B cell (primary cell): ENCODE measurements around the gene PJA1. TPM values are rescaled to one million over a fixed set of nuclear protein-coding genes. Genes with fewer than 3 reads are reported as not detected.

Experiments
- ATAC-seq: fragments of 200-7000 bp; cut with Tn5 transposase; one replicate; pipeline ENCODE4 v1.10.0; 2021; ENCODE audit warnings: low read depth, mild to moderate bottlenecking, moderate number of reproducible peaks, moderate library complexity
- CTCF ChIA-PET: fragments of 350-600 bp; sonication (Branson Sonifier 250); formaldehyde crosslinking; loops from one replicate; lab custom pipeline; 2021; ENCODE audit warnings: antibody characterized with exemption, inconsistent platforms; lab: Charles Lee
- POLR2A ChIA-PET: fragments of 350-600 bp; sonication (Branson Sonifier 250); formaldehyde crosslinking; loops from one replicate; lab custom pipeline; 2021; ENCODE audit warnings: antibody characterized with exemption; lab: Charles Lee
- DNase-seq: peaks from one replicate; pipeline ENCODE4 v3.0.0; 2013
- H2AFZ ChIP-seq: 2 replicates; pipeline ENCODE4 v1.6.1; 2012; ENCODE audit warnings: mild to moderate bottlenecking, low read depth, low read length; ENCODE audit not compliant: insufficient read depth, poor library complexity, severe bottlenecking
- H3K27ac ChIP-seq, 2 donors: 1 replicate in 1 of 2; 2 replicates in 1 of 2; pipeline ENCODE4 v1.5.1; 2012 to 2013; ENCODE audit warnings: low read length in 2 of 2, mild to moderate bottlenecking in 2 of 2, moderate library complexity in 1 of 2
- H3K27me3 ChIP-seq, 4 experiments: fragments of 200-600 bp in 1 of 4; sonication (generic) in 1 of 4; replicated peaks in 1 of 4; 1 replicate in 2 of 4; 2 replicates in 2 of 4; pipeline versions ENCODE4 v1.6.1 to v1.7.0; 2013 to 2016; ENCODE audit warnings: low read length in 3 of 4, mild to moderate bottlenecking in 2 of 4, mixed read lengths in 1 of 4, moderate library complexity in 1 of 4; ENCODE audit not compliant: insufficient read depth in 4 of 4, control insufficient read depth in 3 of 4; ENCODE audit errors: control extremely low read depth in 1 of 4
- H3K36me3 ChIP-seq, 2 experiments: replicated peaks in 1 of 2; 1 replicate in 1 of 2; 2 replicates in 1 of 2; pipeline versions ENCODE4 v1.6.1 to v1.7.1; 2013; ENCODE audit warnings: low read length in 1 of 2; ENCODE audit not compliant: insufficient read depth in 2 of 2, control insufficient read depth in 1 of 2; ENCODE audit errors: control extremely low read depth in 1 of 2, extremely low read depth in 1 of 2
- H3K4me1 ChIP-seq, 2 donors: fragments of 200-600 bp in 1 of 2; sonication (generic) in 1 of 2; 1 replicate in 1 of 2; 2 replicates in 1 of 2; pipeline versions ENCODE4 v1.5.1 to v1.6.1; 2013 to 2017; ENCODE audit warnings: low read length in 2 of 2; ENCODE audit not compliant: control insufficient read depth in 2 of 2, insufficient read depth in 2 of 2
- H3K4me2 ChIP-seq: replicated peaks from 2 replicates; pipeline ENCODE3; 2012; ENCODE audit warnings: mild to moderate bottlenecking, low read depth, low read length; ENCODE audit not compliant: poor library complexity, severe bottlenecking
- H3K4me3 ChIP-seq, 5 experiments: fragments of 200-600 bp in 1 of 5; sonication (generic) in 1 of 5; 1 replicate in 3 of 5; 2 replicates in 2 of 5; pipeline versions ENCODE4 v1.5.1 to v1.7.0; 2011 to 2016; ENCODE audit warnings: low read length in 4 of 5, mild to moderate bottlenecking in 4 of 5, low read depth in 2 of 5, control low read depth in 1 of 5, moderate library complexity in 1 of 5; ENCODE audit not compliant: insufficient read depth in 1 of 5; ENCODE audit errors: control extremely low read depth in 1 of 5, extremely low read depth in 1 of 5
- H3K79me2 ChIP-seq: fragments of 200-600 bp; sonication (generic); one replicate; pipeline ENCODE4 v1.6.0; 2016; ENCODE audit warnings: low read length; ENCODE audit not compliant: control insufficient read depth, insufficient read depth
- H3K9ac ChIP-seq: fragments of 200-600 bp; sonication (generic); 2 replicates; pipeline ENCODE4 v1.6.1; 2017; ENCODE audit warnings: mild to moderate bottlenecking, low read length, moderate library complexity
- H3K9me3 ChIP-seq, 3 donors: one replicate each; pipeline versions ENCODE4 v1.6.1 to v1.7.1; 2013; ENCODE audit warnings: low read length in 2 of 3; ENCODE audit not compliant: control insufficient read depth in 2 of 3, insufficient read depth in 1 of 3; ENCODE audit errors: control extremely low read depth in 1 of 3
- H4K20me1 ChIP-seq: 2 replicates; pipeline ENCODE4 v1.6.0; 2012; ENCODE audit warnings: mild to moderate bottlenecking, low read length; ENCODE audit not compliant: insufficient read depth, control insufficient read depth, poor library complexity, severe bottlenecking
- H3K27ac Mint-ChIP-seq: one replicate; pipeline ENCODE4 v1.8.0; 2021; ENCODE audit warnings: mixed read lengths
- H3K27me3 Mint-ChIP-seq: one replicate; pipeline ENCODE4 v1.8.0; 2021; ENCODE audit warnings: mixed read lengths
- H3K4me1 Mint-ChIP-seq: one replicate; pipeline ENCODE4 v1.8.0; 2021; ENCODE audit warnings: mixed read lengths
- H3K4me3 Mint-ChIP-seq: one replicate; pipeline ENCODE4 v1.8.0; 2021; ENCODE audit warnings: mixed read lengths
- H3K9me3 Mint-ChIP-seq: one replicate; pipeline ENCODE4 v1.8.0; 2022; ENCODE audit warnings: mixed read lengths; ENCODE audit not compliant: insufficient read depth
- EZH2 ChIP-seq: IDR thresholded peaks from 2 replicates; pipeline ENCODE4 v1.6.1; 2012; ENCODE audit warnings: borderline replicate concordance, low read depth, mild to moderate bottlenecking, moderate library complexity, low read length; ENCODE audit not compliant: insufficient read depth, poor library complexity, severe bottlenecking
- WGBS: methylation state at CpG from one replicate; pipeline ENCODE4 v1.1.5; 2013; ENCODE audit warnings: missing lambda C conversion rate; ENCODE audit not compliant: insufficient coverage; 5-methylcytosine and 5-hydroxymethylcytosine counted together
- intact Hi-C: fragments of 100-400 bp; cut with micrococcal nuclease; formaldehyde crosslinking; loops from one replicate; pipeline ENCODE4 v1.10.0; 2022
- polyA plus RNA-seq: library from polyadenylated mRNA; depleted of rRNA; stranded (reverse); fragments of >200 nt; gene quantifications from 2 replicates; pipeline ENCODE4 v1.2.3, GENCODE V29; 2012
- total RNA-seq, 2 donors: library from RNA; stranded (reverse); fragments of 120-200 nt in 1 of 2; gene quantifications; 1 replicate in 1 of 2; 2 replicates in 1 of 2; pipeline versions ENCODE4 v1.2.3 to v1.2.4, GENCODE V29; 2013 to 2022
- TF ChIP-seq, protein P1 (sequence below): fragments of 200-600 bp; IDR thresholded peaks from one replicate; pipeline ENCODE4 v1.8.0; 2022; ENCODE audit warnings: antibody characterized with exemption, mild to moderate bottlenecking

The PJA1 gene
- total and polyA plus RNA-seq, 2 donors (not counting 1 experiment from before 2014, with no cell fraction given), result 17.7 to 21.3 TPM

DNA sequence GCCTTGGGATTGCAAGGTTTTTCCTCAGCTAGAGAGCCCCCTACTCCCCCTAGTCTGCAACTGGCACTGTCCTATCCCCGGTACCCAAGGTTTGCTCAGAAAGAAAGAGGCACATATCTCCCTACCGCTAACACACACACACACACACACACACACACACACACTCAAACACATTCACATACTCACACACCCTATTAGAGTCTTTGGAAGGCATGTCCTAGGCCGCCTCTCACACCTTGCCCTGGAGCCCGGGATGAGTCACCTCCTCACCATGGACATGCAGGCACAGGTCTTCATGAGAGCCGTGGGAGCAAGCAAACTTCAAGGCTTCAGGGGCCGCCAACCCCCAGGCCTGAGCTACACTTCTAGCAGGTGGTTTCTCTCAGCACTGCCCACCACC is 49.2 kb downstream of the PJA1 start:
- Histone ChIP-seq H4K20me1 (no peaks in the 10 kb centered on the region), H3K4me2 (no peak overlapping the region), H3K36me3 (no peaks in the 10 kb centered on the region), H3K27ac (no peak overlapping the region), H3K9me3 (no peaks in the 10 kb centered on the region), H3K27me3 (no peaks in the 10 kb centered on the region), H3K4me3 (no peak overlapping the region), H3K4me1 (no peaks in the 10 kb centered on the region), H2AFZ (no peak overlapping the region), H3K79me2 (no peaks in the 10 kb centered on the region), H3K9ac (no peak overlapping the region)
- CTCF ChIA-PET, result no interaction called here
- no peak for ATAC-seq
- no peak overlapping the region for H3K4me3 Mint-ChIP-seq
- H3K9me3 Mint-ChIP-seq, result no peaks in the 10 kb centered on the region
- no peaks in the 10 kb centered on the region for H3K27me3 Mint-ChIP-seq
- H3K4me1 Mint-ChIP-seq, result no peaks in the 10 kb centered on the region
- H3K27ac Mint-ChIP-seq, result no peak overlapping the region
- POLR2A ChIA-PET, result no interaction called here
- WGBS, result 100% methylated on average over 2 of the region's 6 CpGs
- intact Hi-C loops, result no loop called here
- DNase-seq, result no peak
- TF ChIP-seq, protein P1, sequence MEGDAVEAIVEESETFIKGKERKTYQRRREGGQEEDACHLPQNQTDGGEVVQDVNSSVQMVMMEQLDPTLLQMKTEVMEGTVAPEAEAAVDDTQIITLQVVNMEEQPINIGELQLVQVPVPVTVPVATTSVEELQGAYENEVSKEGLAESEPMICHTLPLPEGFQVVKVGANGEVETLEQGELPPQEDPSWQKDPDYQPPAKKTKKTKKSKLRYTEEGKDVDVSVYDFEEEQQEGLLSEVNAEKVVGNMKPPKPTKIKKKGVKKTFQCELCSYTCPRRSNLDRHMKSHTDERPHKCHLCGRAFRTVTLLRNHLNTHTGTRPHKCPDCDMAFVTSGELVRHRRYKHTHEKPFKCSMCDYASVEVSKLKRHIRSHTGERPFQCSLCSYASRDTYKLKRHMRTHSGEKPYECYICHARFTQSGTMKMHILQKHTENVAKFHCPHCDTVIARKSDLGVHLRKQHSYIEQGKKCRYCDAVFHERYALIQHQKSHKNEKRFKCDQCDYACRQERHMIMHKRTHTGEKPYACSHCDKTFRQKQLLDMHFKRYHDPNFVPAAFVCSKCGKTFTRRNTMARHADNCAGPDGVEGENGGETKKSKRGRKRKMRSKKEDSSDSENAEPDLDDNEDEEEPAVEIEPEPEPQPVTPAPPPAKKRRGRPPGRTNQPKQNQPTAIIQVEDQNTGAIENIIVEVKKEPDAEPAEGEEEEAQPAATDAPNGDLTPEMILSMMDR, result no peak
- TF ChIP-seq EZH2, result no peak

DNA sequence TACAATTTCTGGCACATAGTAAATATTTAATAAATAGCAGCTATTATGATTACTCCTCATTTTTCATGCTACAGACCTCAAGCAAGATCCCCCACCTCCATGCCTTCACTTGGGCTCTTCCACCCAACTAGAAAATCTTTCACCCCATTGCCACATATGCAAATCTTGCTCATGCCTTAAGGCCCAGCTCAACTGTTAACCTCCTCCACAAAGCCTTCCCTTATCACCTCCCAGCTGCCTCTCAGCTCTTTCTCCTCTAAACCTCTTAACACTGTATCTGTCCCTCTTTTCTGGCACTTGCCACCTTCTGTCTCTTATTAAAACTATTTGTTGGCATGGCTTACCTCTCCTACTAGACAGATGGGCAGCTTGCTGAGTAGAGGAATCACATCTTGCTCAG is 51.5 kb downstream of the PJA1 start:
- DNase-seq, result no peak
- H3K27ac ChIP-seq, result no peak overlapping the region
- TF ChIP-seq, protein P1, result no peak
- TF ChIP-seq EZH2, result no peak
- Mint-ChIP-seq H3K4me1 (no peaks in the 10 kb centered on the region), H3K4me3 (no peak overlapping the region), H3K27ac (no peak overlapping the region), H3K9me3 (no peaks in the 10 kb centered on the region), H3K27me3 (no peaks in the 10 kb centered on the region)
- POLR2A ChIA-PET, result no interaction called here
- CTCF ChIA-PET, result no interaction called here
- H3K79me2 ChIP-seq, result no peaks in the 10 kb centered on the region
- H3K4me1 ChIP-seq, result no peaks in the 10 kb centered on the region
- H4K20me1 ChIP-seq, result no peaks in the 10 kb centered on the region
- no peak for ATAC-seq
- no peak overlapping the region for H3K9ac ChIP-seq
- no peak overlapping the region for H2AFZ ChIP-seq
- H3K36me3 ChIP-seq, result no peaks in the 10 kb centered on the region
- no peak overlapping the region for H3K4me2 ChIP-seq
- intact Hi-C loops, result no loop called here
- no peaks in the 10 kb centered on the region for H3K9me3 ChIP-seq
- H3K4me3 ChIP-seq, result no peak overlapping the region
- no peaks in the 10 kb centered on the region for H3K27me3 ChIP-seq
